ENCODE measurements around the gene RALGPS1.

GRCh38 chr9:127267793-127268525 is 353.4 kb downstream of the RALGPS1 start:
- TF ChIP-seq CTCF (IDR thresholded peaks at IDR 0.05) = no peak
- TF ChIP-seq TEAD4 (IDR thresholded peaks at IDR 0.05; ENCODE audit: borderline replicate concordance, insufficient read depth) = no peak
- TF ChIP-seq EP300 (IDR thresholded peaks at IDR 0.05; ENCODE audit: borderline replicate concordance in 1 of 2, low read depth in 1 of 2, low read length in 1 of 2) = no peak
- TF ChIP-seq RFX5 (IDR thresholded peaks at IDR 0.05; ENCODE audit: low read length) = no peak
- TF ChIP-seq CHD2 (IDR thresholded peaks at IDR 0.05; ENCODE audit: low read length, partially characterized antibody) = no peak
